ENCODE data around the gene MLLT6.

MLLT6 gene

GRCh38 chr17:38674749-38675615 lies 30.1 kb upstream of the MLLT6 start, which contains the start of gene EPOP:
Gene EPOP (minus strand): TSS chr17:38674957. CDS start chr17:38674495, 462 bp downstream.
- in situ Hi-C loops (cut with MboI; ENCODE audit: low sequenced_read_pairs): loop anchor here (5.0 kb wide), 1 partner anchor 57 kb away; the partner anchor contains the start of gene CISD3

GRCh38 chr17:38676706-38677504 lies 28.2 kb upstream of the MLLT6 start:
- in situ Hi-C loops (cut with MboI; ENCODE audit: low sequenced_read_pairs): loop anchor here (5.0 kb wide), 1 partner anchor 55 kb away; the partner anchor contains the start of gene CISD3

- in situ Hi-C loops (cut with MboI; ENCODE audit: low sequenced_read_pairs): loop anchor here (5.0 kb wide), 1 partner anchor 54 kb away; the partner anchor contains the start of gene CISD3
Measured at GRCh38 chr17:38677819-38678218, 27.3 kb upstream of the MLLT6 start.

- in situ Hi-C loops (cut with MboI; ENCODE audit: low sequenced_read_pairs): no loop called here
Measured at GRCh38 chr17:38681096-38681495, 24.0 kb upstream of the MLLT6 start.

- in situ Hi-C loops (cut with MboI; ENCODE audit: low sequenced_read_pairs): no loop called here
Measured at GRCh38 chr17:38685491-38685890, 19.6 kb upstream of the MLLT6 start.

- in situ Hi-C loops (cut with MboI; ENCODE audit: low sequenced_read_pairs): no loop called here
Measured at GRCh38 chr17:38687286-38687685, 17.8 kb upstream of the MLLT6 start.

- in situ Hi-C loops (cut with MboI; ENCODE audit: low sequenced_read_pairs): no loop called here
Measured at GRCh38 chr17:38690386-38690785, 14.7 kb upstream of the MLLT6 start.

- in situ Hi-C loops (cut with MboI; ENCODE audit: low sequenced_read_pairs): no loop called here
Measured at GRCh38 chr17:38691154-38691553, 13.9 kb upstream of the MLLT6 start.

- in situ Hi-C loops (cut with MboI; ENCODE audit: low sequenced_read_pairs): no loop called here
Measured at GRCh38 chr17:38693700-38694329, 11.3 kb upstream of the MLLT6 start.

- in situ Hi-C loops (cut with MboI; ENCODE audit: low sequenced_read_pairs): no loop called here
Measured at GRCh38 chr17:38697061-38697820, 7.8 kb upstream of the MLLT6 start.

GRCh38 chr17:38698760-38699159 lies 6.3 kb upstream of the MLLT6 start:
- in situ Hi-C loops (cut with MboI; ENCODE audit: low sequenced_read_pairs): no loop called here

GRCh38 chr17:38701504-38702165 lies 3.4 kb upstream of the MLLT6 start:
- in situ Hi-C loops (cut with MboI; ENCODE audit: low sequenced_read_pairs): no loop called here

- in situ Hi-C loops (cut with MboI; ENCODE audit: low sequenced_read_pairs): no loop called here
Measured at GRCh38 chr17:38702166-38702915, 2.7 kb upstream of the MLLT6 start.

- in situ Hi-C loops (cut with MboI; ENCODE audit: low sequenced_read_pairs): no loop called here
Measured at GRCh38 chr17:38702916-38703741, 1.9 kb upstream of the MLLT6 start.

- in situ Hi-C loops (cut with MboI; ENCODE audit: low sequenced_read_pairs): no loop called here
Measured at GRCh38 chr17:38703742-38704605, 1.1 kb upstream of the MLLT6 start.

- in situ Hi-C loops (cut with MboI; ENCODE audit: low sequenced_read_pairs): no loop called here
Measured at GRCh38 chr17:38705523-38705802, 390 bp downstream of the MLLT6 start.

GRCh38 chr17:38705803-38706504 lies 881 bp downstream of the MLLT6 start:
- in situ Hi-C loops (cut with MboI; ENCODE audit: low sequenced_read_pairs): no loop called here

Data from HL-60/S4 treated with phorbol 12-myristate 13-acetate at 8.2 ng/mL for 4 days and 3 days (cell line).